Heart right ventricle (tissue), 16 donors: Measurements from ENCODE around the gene MGST1. TPM values are rescaled to one million over a fixed set of nuclear protein-coding genes. Genes with fewer than 3 reads are reported as not detected.

Experiments used
- ATAC-seq, 8 donors: fragments of 200-7000 bp; cut with Tn5 transposase; one replicate each; pipeline ENCODE4 v1.9.1; 2020; ENCODE audit warnings: mild to moderate bottlenecking in 8 of 8, moderate library complexity in 8 of 8, moderate number of reproducible peaks in 1 of 8
- DNase-seq, 2 donors: peaks; one replicate each; pipeline ENCODE4 v3.0.0-alpha.2; 2020
- H3K27ac ChIP-seq, 10 donors: fragments of 200-600 bp; sonication (generic) in 2 of 10; one replicate each; pipeline versions ENCODE4 v1.5.0 to v1.8.0; 2020 to 2022; ENCODE audit warnings: mild to moderate bottlenecking in 3 of 10
- H3K27me3 ChIP-seq, 7 donors: fragments of 200-600 bp; one replicate each; pipeline ENCODE4 v1.8.0; 2021 to 2022; ENCODE audit warnings: mild to moderate bottlenecking in 2 of 7
- H3K36me3 ChIP-seq, 9 donors: fragments of 200-600 bp; sonication (generic) in 1 of 9; one replicate each; pipeline versions ENCODE4 v1.5.0 to v1.8.0; 2020 to 2022; ENCODE audit warnings: mild to moderate bottlenecking in 2 of 9
- H3K4me1 ChIP-seq, 9 donors: fragments of 200-600 bp; sonication (generic) in 1 of 9; one replicate each; pipeline versions ENCODE4 v1.5.0 to v1.8.0; 2020 to 2022; ENCODE audit warnings: mild to moderate bottlenecking in 4 of 9
- H3K4me3 ChIP-seq, 10 donors: fragments of 200-600 bp; sonication (generic) in 2 of 10; one replicate each; pipeline versions ENCODE4 v1.5.0 to v1.8.0; 2020 to 2022; ENCODE audit warnings: mild to moderate bottlenecking in 7 of 10, moderate library complexity in 2 of 10
- H3K9me3 ChIP-seq, 11 donors: fragments of 200-600 bp in 10 of 11; sonication (generic) in 2 of 11; one replicate each; pipeline versions ENCODE4 v1.5.0 to v1.8.0; 2013 to 2022; ENCODE audit warnings: mild to moderate bottlenecking in 2 of 11, control low read depth in 1 of 11, moderate library complexity in 1 of 11
- WGBS, 2 donors: extraction: QIAGEN DNeasy Blood & Tissue Kit; methylation state at CpG; one replicate each; pipeline ENCODE4 v1.1.7; 2013; ENCODE audit warnings: inconsistent platforms in 1 of 2; 5-methylcytosine and 5-hydroxymethylcytosine counted together
- intact Hi-C, 10 donors: fragments of 100-400 bp; cut with DNase I; formaldehyde crosslinking; loops; one replicate each; pipeline versions ENCODE4 v1.11.1 to v1.14.2; 2022
- polyA plus RNA-seq, 2 donors: library from polyadenylated mRNA; stranded (reverse); fragments of 200-250 nt; gene quantifications; one replicate each; pipeline ENCODE4 v1.2.3, GENCODE V29; 2013
- total RNA-seq, 10 donors: library from RNA; stranded (reverse); fragmentation: NEBNext Ultra II Directional in 3 of 10; extraction: Animal tissue kit (Norgen Biotek cat#: 25700) in 3 of 10; gene quantifications; one replicate each; pipeline versions ENCODE4 v1.2.1 to v1.2.4, GENCODE V29; 2021 to 2023
- TF ChIP-seq, protein P1 (sequence below), 9 donors: fragments of 200-600 bp; sonication (generic) in 2 of 9; IDR thresholded peaks; one replicate each; pipeline versions ENCODE4 v1.5.0 to v1.8.0; 2021 to 2022; ENCODE audit warnings: antibody characterized with exemption in 9 of 9, mild to moderate bottlenecking in 5 of 9, moderate library complexity in 1 of 9
- donor health status: Arrhythmogenic right ventricular cardiomyopathy.
- donor health status: ischemic (EF 13 %, LVEDD 7.1; RV severe dilation, severe dysfunction).
- donor health status: healthy with polysubstance abuse.
- donor health status: DM: no; HTN: yes; CAD: no.
- donor health status: DM: no; HTN: no; CAD: no.
- donor health status: ischemic (EF 25% LVEDD 6.9; RV normal size, moderate dysfunction).
- donor health status: ischemic (EF 25% LVEDD 5.7; RV mildly dilated, moderate dysfunction).
- donor health status: healthy.
- donor health status: DM: yes; HTN: yes; CAD: no.
- donor health status: Ischemic cardiomyopathy.
- donor health status: ischemic (EF 35%, LVEDD 5.7; RV mildly dilated, moderate dysfunction).
- donor health status: nonischemic (EF 11% LVEDD 7.7; RV severe dilation, severe dysfunction).
- donor health status: DM: yes; HTN: yes; CAD: no.
- donor health status: PGD.
- donor health status: ischemic (EF 29% LVEDD 5.4; RV normal size, mild dysfunction).
- donor health status: nonischemic (EF 23%, LVEDD 6.1; RV moderate dilation, normal function).

Gene MGST1
- total and polyA plus RNA-seq, 12 donors: 3.8 to 98.3 (median 23.4) TPM

DNA sequence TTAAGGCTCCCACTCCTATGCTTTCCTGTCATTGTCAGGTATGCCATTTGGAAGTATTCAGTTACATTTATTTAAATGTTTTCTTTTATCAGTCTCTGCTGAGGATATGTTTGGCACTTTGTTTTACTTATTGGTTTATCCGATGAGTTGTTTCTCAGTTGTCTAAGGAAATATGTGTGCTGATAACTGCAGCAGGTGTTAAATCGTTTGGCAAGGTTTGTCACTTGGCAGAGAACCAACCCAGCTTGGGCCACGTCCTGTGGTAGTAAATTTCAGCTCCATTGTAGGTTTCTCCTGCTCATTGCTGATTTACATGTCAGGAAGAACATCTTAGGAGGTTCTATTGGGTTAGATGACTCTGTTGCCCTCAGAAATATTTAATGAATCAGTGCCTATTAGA is 22.0 kb upstream of the MGST1 start:
- Histone ChIP-seq H3K36me3 (no peaks in the 10 kb centered on the region), H3K9me3 (peaks cover 0 to 14% (median 6%) of the 10 kb centered on the region in 11 donors), H3K27ac (no peak overlapping the region), H3K4me3 (no peak overlapping the region), H3K27me3 (no peaks in the 10 kb centered on the region), H3K4me1 (no peaks in the 10 kb centered on the region)
- DNase-seq: no peak
- intact Hi-C loops: no loop called here
- TF ChIP-seq, protein P1, sequence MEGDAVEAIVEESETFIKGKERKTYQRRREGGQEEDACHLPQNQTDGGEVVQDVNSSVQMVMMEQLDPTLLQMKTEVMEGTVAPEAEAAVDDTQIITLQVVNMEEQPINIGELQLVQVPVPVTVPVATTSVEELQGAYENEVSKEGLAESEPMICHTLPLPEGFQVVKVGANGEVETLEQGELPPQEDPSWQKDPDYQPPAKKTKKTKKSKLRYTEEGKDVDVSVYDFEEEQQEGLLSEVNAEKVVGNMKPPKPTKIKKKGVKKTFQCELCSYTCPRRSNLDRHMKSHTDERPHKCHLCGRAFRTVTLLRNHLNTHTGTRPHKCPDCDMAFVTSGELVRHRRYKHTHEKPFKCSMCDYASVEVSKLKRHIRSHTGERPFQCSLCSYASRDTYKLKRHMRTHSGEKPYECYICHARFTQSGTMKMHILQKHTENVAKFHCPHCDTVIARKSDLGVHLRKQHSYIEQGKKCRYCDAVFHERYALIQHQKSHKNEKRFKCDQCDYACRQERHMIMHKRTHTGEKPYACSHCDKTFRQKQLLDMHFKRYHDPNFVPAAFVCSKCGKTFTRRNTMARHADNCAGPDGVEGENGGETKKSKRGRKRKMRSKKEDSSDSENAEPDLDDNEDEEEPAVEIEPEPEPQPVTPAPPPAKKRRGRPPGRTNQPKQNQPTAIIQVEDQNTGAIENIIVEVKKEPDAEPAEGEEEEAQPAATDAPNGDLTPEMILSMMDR (IDR thresholded peaks at IDR 0.05): no peak
- ATAC-seq: no peak
- 9 to 11% methylated on average over 3 of the region's 3 CpGs for WGBS, 2 donors

DNA sequence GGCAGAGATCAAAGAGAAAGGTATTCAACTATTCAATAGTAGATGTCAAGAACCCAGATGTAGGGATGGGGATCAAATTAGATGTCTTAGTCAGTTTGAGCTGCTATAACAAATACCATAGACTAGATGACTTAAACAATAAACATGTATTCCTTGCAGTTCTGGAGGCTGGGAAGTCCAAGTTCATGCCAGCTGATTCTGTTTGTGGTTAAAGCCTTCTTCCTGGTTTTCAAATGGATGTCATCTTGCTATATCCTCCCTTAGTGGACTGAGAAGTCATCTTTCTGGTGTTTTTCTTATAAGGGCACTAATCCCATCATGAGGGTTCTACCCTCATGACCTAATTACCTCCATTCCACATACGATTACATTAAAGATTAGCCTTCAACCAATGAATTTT is 19.5 kb upstream of the MGST1 start:
- no peaks in the 10 kb centered on the region for H3K36me3 ChIP-seq
- DNase-seq (no peak), ATAC-seq (no peak)
- H3K27ac ChIP-seq: no peak overlapping the region
- TF ChIP-seq, protein P1 (IDR thresholded peaks at IDR 0.05): no peak
- 77 to 96% methylated on average over 1 of the region's 1 CpG for WGBS, 2 donors
- intact Hi-C loops: no loop called here
- peaks cover 0 to 14% (median 6%) of the 10 kb centered on the region in 11 donors for H3K9me3 ChIP-seq
- no peaks in the 10 kb centered on the region for H3K4me1 ChIP-seq
- no peak overlapping the region for H3K4me3 ChIP-seq
- no peaks in the 10 kb centered on the region for H3K27me3 ChIP-seq

DNA sequence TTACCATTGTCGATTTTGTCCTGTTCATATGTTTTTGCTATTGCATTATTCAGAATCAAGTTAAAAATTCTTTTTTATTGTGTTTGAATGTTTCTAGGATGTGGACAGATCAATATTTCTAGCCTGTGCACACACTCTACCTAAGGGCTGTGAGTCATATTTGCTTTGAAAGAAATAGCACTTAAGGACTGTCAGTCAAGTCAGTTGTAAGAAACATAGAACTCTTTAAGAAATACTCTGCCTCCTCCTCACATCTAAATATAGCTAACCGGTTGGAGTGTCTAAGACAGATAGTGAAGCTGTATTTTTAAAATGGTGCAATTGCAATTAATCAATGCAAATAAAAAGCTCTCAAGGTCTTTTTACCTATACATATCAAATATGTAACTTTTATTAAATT is 17.9 kb upstream of the MGST1 start:
- WGBS, 2 donors: 60 to 66% methylated on average over 2 of the region's 2 CpGs
- H3K27ac ChIP-seq: no peak overlapping the region
- DNase-seq (no peak), ATAC-seq (no peak)
- H3K4me1 ChIP-seq: no peaks in the 10 kb centered on the region
- no peak overlapping the region for H3K4me3 ChIP-seq
- TF ChIP-seq, protein P1 (IDR thresholded peaks at IDR 0.05): no peak
- intact Hi-C loops: no loop called here
- H3K27me3 ChIP-seq: no peaks in the 10 kb centered on the region
- H3K36me3 ChIP-seq: no peaks in the 10 kb centered on the region
- H3K9me3 ChIP-seq: peaks cover 0 to 14% (median 6%) of the 10 kb centered on the region in 11 donors

DNA sequence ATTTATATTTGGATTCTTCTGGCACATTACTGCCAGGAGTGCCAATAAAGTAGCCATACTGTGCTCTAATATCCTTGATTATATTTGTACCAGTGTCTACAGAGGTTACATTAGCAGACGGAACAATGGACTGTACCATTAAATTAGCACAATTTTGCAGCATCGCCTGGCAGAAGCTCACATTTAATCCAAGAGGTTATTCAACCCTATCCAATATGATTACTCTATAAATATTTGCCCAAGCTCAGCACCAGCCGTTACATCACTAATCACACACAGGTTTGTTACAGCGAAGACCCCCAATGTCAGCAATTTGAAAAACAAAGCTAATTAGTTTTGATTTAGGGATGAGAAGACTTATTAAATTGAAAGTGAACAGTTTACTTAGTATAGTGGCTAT is 16.9 kb upstream of the MGST1 start:
- WGBS, 2 donors: 88 to 91% methylated on average over 4 of the region's 4 CpGs
- H3K27ac ChIP-seq: no peak overlapping the region
- intact Hi-C loops: no loop called here
- TF ChIP-seq, protein P1 (IDR thresholded peaks at IDR 0.05): no peak
- H3K4me1 ChIP-seq: no peaks in the 10 kb centered on the region
- no peak overlapping the region for H3K4me3 ChIP-seq
- peaks cover 0 to 14% (median 6%) of the 10 kb centered on the region in 11 donors for H3K9me3 ChIP-seq
- ATAC-seq: no peak
- H3K27me3 ChIP-seq: no peaks in the 10 kb centered on the region
- DNase-seq: no peak
- no peaks in the 10 kb centered on the region for H3K36me3 ChIP-seq
